Kidney epithelial cell (primary cell): ENCODE results near the gene KRTAP9-1. TPM values are rescaled to one million over a fixed set of nuclear protein-coding genes. Genes with fewer than 3 reads are reported as not detected.

Experiments used
- DNase-seq: peaks from one replicate; pipeline ENCODE4 v3.0.0-alpha.2; 2010; ENCODE audit warnings: low read depth
- H3K27me3 ChIP-seq: 2 replicates; pipeline ENCODE4 v1.6.0; 2011; ENCODE audit warnings: low read length; ENCODE audit not compliant: control insufficient read depth, insufficient read depth
- H3K36me3 ChIP-seq: 2 replicates; pipeline ENCODE4 v1.5.1; 2011; ENCODE audit warnings: low read length; ENCODE audit not compliant: control insufficient read depth, insufficient read depth
- H3K4me3 ChIP-seq: 2 replicates; pipeline ENCODE4 v1.5.1; 2011; ENCODE audit warnings: low read depth, mild to moderate bottlenecking, control low read depth, low read length
- total RNA-seq: library from RNA; depleted of rRNA; stranded (reverse); fragments of >200 nt; gene quantifications from 2 replicates; pipeline ENCODE4 v1.2.3, GENCODE V29; 2015
- TF ChIP-seq, protein P1 (sequence below): IDR thresholded peaks from 2 replicates; pipeline ENCODE4 v1.5.1; 2011; ENCODE audit warnings: mild to moderate bottlenecking, moderate library complexity, low read length, control low read depth, inconsistent platforms; ENCODE audit not compliant: insufficient read depth, poor library complexity, severe bottlenecking

Gene KRTAP9-1
- total RNA-seq, 1 donor from 2014 or later: not detected

- TF ChIP-seq, protein P1, sequence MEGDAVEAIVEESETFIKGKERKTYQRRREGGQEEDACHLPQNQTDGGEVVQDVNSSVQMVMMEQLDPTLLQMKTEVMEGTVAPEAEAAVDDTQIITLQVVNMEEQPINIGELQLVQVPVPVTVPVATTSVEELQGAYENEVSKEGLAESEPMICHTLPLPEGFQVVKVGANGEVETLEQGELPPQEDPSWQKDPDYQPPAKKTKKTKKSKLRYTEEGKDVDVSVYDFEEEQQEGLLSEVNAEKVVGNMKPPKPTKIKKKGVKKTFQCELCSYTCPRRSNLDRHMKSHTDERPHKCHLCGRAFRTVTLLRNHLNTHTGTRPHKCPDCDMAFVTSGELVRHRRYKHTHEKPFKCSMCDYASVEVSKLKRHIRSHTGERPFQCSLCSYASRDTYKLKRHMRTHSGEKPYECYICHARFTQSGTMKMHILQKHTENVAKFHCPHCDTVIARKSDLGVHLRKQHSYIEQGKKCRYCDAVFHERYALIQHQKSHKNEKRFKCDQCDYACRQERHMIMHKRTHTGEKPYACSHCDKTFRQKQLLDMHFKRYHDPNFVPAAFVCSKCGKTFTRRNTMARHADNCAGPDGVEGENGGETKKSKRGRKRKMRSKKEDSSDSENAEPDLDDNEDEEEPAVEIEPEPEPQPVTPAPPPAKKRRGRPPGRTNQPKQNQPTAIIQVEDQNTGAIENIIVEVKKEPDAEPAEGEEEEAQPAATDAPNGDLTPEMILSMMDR: no peak
- DNase-seq: no peak
- no peak overlapping the region for H3K4me3 ChIP-seq
- no peaks in the 10 kb centered on the region for H3K27me3 ChIP-seq
- H3K36me3 ChIP-seq: no peaks in the 10 kb centered on the region
These were observed 25.9 kb upstream of the KRTAP9-1 start for GRCh38 chr17:41163828-41164227.

GRCh38 chr17:41167561-41167960 lies 22.1 kb upstream of the KRTAP9-1 start:
- Histone ChIP-seq H3K4me3 (no peak overlapping the region), H3K36me3 (no peaks in the 10 kb centered on the region), H3K27me3 (no peaks in the 10 kb centered on the region)
- TF ChIP-seq, protein P1: no peak
- DNase-seq: no peak

GRCh38 chr17:41168121-41168520 lies 21.6 kb upstream of the KRTAP9-1 start, which contains the start of gene KRTAP4-3:
Gene KRTAP4-3, minus strand, starts transcription at chr17:41168221. Its CDS starts 49 bp downstream, at chr17:41168172.
- Histone ChIP-seq H3K36me3 (no peaks in the 10 kb centered on the region), H3K27me3 (no peaks in the 10 kb centered on the region), H3K4me3 (no peak within 1 kb of the TSS)
- DNase-seq: no peak
- TF ChIP-seq, protein P1: no peak

DNA sequence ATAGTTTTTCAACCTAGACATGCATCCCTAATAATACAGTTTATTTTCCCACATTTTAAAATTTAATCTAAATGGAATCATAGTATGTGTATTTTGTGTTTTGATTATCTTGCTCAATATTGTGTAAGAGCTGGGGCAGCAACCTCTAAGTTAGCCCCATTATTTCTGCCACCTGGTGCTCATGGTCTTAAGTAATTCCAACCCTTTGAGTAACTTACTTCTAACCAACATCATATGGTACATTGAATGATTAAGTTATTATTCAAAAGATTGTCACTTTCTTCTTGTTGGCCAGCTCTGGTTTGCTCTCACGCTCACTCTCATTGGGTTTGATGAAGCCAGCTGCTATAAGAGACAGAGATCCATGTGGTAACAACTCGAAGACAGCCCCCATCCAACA lies 17.8 kb upstream of the KRTAP9-1 start:
- Histone ChIP-seq H3K4me3 (no peak overlapping the region), H3K27me3 (no peaks in the 10 kb centered on the region), H3K36me3 (no peaks in the 10 kb centered on the region)
- no peak for DNase-seq
- TF ChIP-seq, protein P1: no peak

GRCh38 chr17:41176744-41177387 lies 12.8 kb upstream of the KRTAP9-1 start:
- no peak overlapping the region for H3K4me3 ChIP-seq
- no peaks in the 10 kb centered on the region for H3K36me3 ChIP-seq
- H3K27me3 ChIP-seq: no peaks in the 10 kb centered on the region
- DNase-seq: no peak
- TF ChIP-seq, protein P1: no peak

- TF ChIP-seq, protein P1: no peak
These were observed 11.9 kb upstream of the KRTAP9-1 start, which contains the start of gene KRTAP4-2 for GRCh38 chr17:41177727-41178271. Gene KRTAP4-2, minus strand, starts transcription at chr17:41178221. Its CDS starts 57 bp downstream, at chr17:41178164.

More at GRCh38 chr17:41177727-41178271, 11.9 kb upstream of the KRTAP9-1 start, which contains the start of gene KRTAP4-2:
- H3K27me3 ChIP-seq: no peaks in the 10 kb centered on the region
- no peak for DNase-seq
- no peaks in the 10 kb centered on the region for H3K36me3 ChIP-seq
- H3K4me3 ChIP-seq: no peak within 1 kb of the TSS
